ENCODE results near the gene TANGO6.

- TF ChIP-seq CTCF (IDR thresholded peaks at IDR 0.05; ENCODE audit: control extremely low read depth in 1 of 3, insufficient read depth in 1 of 3, low read depth in 1 of 3, low read length in 3 of 3) (no peak), MAX (IDR thresholded peaks at IDR 0.05) (no peak), POLR2A (IDR thresholded peaks at IDR 0.05; ENCODE audit: control extremely low read depth in 1 of 2, low read depth in 2 of 2, low read length in 2 of 2) (no peak), SP1 (IDR thresholded peaks at IDR 0.05; ENCODE audit: low read depth, low read length) (no peak), EZH2 (IDR thresholded peaks at IDR 0.05; ENCODE audit: low read depth, low read length, severe bottlenecking) (no peak)
These were observed 213.1 kb downstream of the TANGO6 start for GRCh38 chr16:69056421-69056820.
